Activated CD4-positive, alpha-beta T cell treated with anti-CD3 and anti-CD28 coated beads, Interleukin-2, amount 10 ng/mL, durations not matched to agents 24 days and 14 days (primary cell): ENCODE measurements around the gene PPFIBP1. TPM values are rescaled to one million over a fixed set of nuclear protein-coding genes. Genes with fewer than 3 reads are reported as not detected.
A peak's percentile ranks its signal among the peaks of the same experiment; 100 is the strongest.
"Not testable (repeated sequence)": the region's sequence is repeated elsewhere in the genome, so short reads cannot be mapped to it uniquely, and the experiment has no call there.

Source experiments
- DNase-seq: peaks from one replicate; pipeline ENCODE4 v3.0.0; 2022
- H3K27ac Mint-ChIP-seq: one replicate; pipeline ENCODE4 v1.8.0; 2022; ENCODE audit warnings: mild to moderate bottlenecking, mixed read lengths
- H3K27me3 Mint-ChIP-seq: one replicate; pipeline ENCODE4 v1.8.0; 2022; ENCODE audit warnings: mixed read lengths
- H3K36me3 Mint-ChIP-seq: one replicate; pipeline ENCODE4 v1.8.0; 2022; ENCODE audit warnings: low read depth, mild to moderate bottlenecking, mixed read lengths
- H3K4me1 Mint-ChIP-seq: one replicate; pipeline ENCODE4 v1.8.0; 2021; ENCODE audit warnings: mixed read lengths
- H3K4me3 Mint-ChIP-seq: one replicate; pipeline ENCODE4 v1.8.0; 2022; ENCODE audit warnings: mild to moderate bottlenecking, moderate library complexity, mixed read lengths
- H3K9me3 Mint-ChIP-seq: one replicate; pipeline ENCODE4 v1.8.0; 2021; ENCODE audit warnings: mixed read lengths
- intact Hi-C: fragments of 100-400 bp; cut with micrococcal nuclease; formaldehyde crosslinking; loops from one replicate; pipeline ENCODE4 v1.15.1; 2023
- total RNA-seq: library from RNA; stranded (reverse); gene quantifications from 2 replicates; pipeline ENCODE4 v1.2.3, GENCODE V29; 2022

Gene PPFIBP1
- total RNA-seq, 1 donor from 2014 or later: 29.0 TPM

GRCh38 chr12:27644158-27644845, 120.3 kb downstream of the PPFIBP1 start:
- no peak for DNase-seq
- Mint-ChIP-seq H3K9me3 (no peaks in the 10 kb centered on the region), H3K4me3 (no peak overlapping the region), H3K27me3 (no peaks in the 10 kb centered on the region), H3K4me1 (no peaks in the 10 kb centered on the region), H3K36me3 (peaks cover 15% of the 10 kb centered on the region), H3K27ac (no peak overlapping the region)
- intact Hi-C loops: no loop called here

GRCh38 chr12:27645671-27646070, 121.7 kb downstream of the PPFIBP1 start:
- Mint-ChIP-seq H3K4me3 (no peak overlapping the region), H3K9me3 (no peaks in the 10 kb centered on the region), H3K4me1 (no peaks in the 10 kb centered on the region), H3K27ac (no peak overlapping the region), H3K36me3 (peaks cover 18% of the 10 kb centered on the region), H3K27me3 (no peaks in the 10 kb centered on the region)
- intact Hi-C loops: no loop called here
- no peak for DNase-seq

- Mint-ChIP-seq H3K27me3 (no peaks in the 10 kb centered on the region), H3K9me3 (no peaks in the 10 kb centered on the region), H3K27ac (no peak overlapping the region), H3K4me1 (no peaks in the 10 kb centered on the region), H3K36me3 (peaks cover 18% of the 10 kb centered on the region), H3K4me3 (no peak overlapping the region)
- intact Hi-C loops: no loop called here
- no peak for DNase-seq
Measured at GRCh38 chr12:27646149-27646548, 122.1 kb downstream of the PPFIBP1 start.

GRCh38 chr12:27650011-27650410, 126.0 kb downstream of the PPFIBP1 start:
- Mint-ChIP-seq H3K4me3 (no peak overlapping the region), H3K4me1 (peaks cover 16% of the 10 kb centered on the region), H3K27me3 (no peaks in the 10 kb centered on the region), H3K27ac (no peak overlapping the region), H3K9me3 (no peaks in the 10 kb centered on the region), H3K36me3 (peaks cover 20% of the 10 kb centered on the region)
- no peak for DNase-seq
- intact Hi-C loops: loop anchor here (5.0 kb wide), 2 partner anchors 52 to 172 kb away; no protein-coding TSS in a partner anchor

GRCh38 chr12:27651201-27651600, 127.2 kb downstream of the PPFIBP1 start:
- Mint-ChIP-seq H3K4me3 (no peak overlapping the region), H3K4me1 (peaks cover 21% of the 10 kb centered on the region), H3K27ac (no peak overlapping the region), H3K27me3 (no peaks in the 10 kb centered on the region), H3K9me3 (no peaks in the 10 kb centered on the region), H3K36me3 (peaks cover 16% of the 10 kb centered on the region)
- DNase-seq: no peak
- intact Hi-C loops: loop anchor here (5.0 kb wide), 2 partner anchors 51 to 171 kb away; no protein-coding TSS in a partner anchor

- intact Hi-C loops: loop anchor here (1.0 to 5.0 kb wide), 3 partner anchors 50 to 217 kb away; no protein-coding TSS in a partner anchor
- Mint-ChIP-seq H3K4me3 (no peak overlapping the region), H3K36me3 (peaks cover 14% of the 10 kb centered on the region), H3K27me3 (no peaks in the 10 kb centered on the region), H3K27ac (no peak overlapping the region), H3K4me1 (peaks cover 21% of the 10 kb centered on the region), H3K9me3 (no peaks in the 10 kb centered on the region)
- DNase-seq: peak; percentile 81
Measured at GRCh38 chr12:27652174-27652763, 128.3 kb downstream of the PPFIBP1 start.

GRCh38 chr12:27653661-27654060, 129.7 kb downstream of the PPFIBP1 start:
- H3K36me3 Mint-ChIP-seq: peaks cover 6% of the 10 kb centered on the region

GRCh38 chr12:27655476-27655875, 131.5 kb downstream of the PPFIBP1 start:
- not testable (repeated sequence) for H3K27ac Mint-ChIP-seq, H3K9me3 Mint-ChIP-seq

More at GRCh38 chr12:27653661-27654060, 129.7 kb downstream of the PPFIBP1 start:
- Mint-ChIP-seq H3K4me1 (peaks cover 21% of the 10 kb centered on the region), H3K27ac (no peak overlapping the region), H3K27me3 (no peaks in the 10 kb centered on the region), H3K9me3 (no peaks in the 10 kb centered on the region), H3K4me3 (peak overlapping the region; percentile 60)
- no peak for DNase-seq
- intact Hi-C loops: loop anchor here (5.0 kb wide), 2 partner anchors 49 to 169 kb away; no protein-coding TSS in a partner anchor

GRCh38 chr12:27657296-27657695, 133.3 kb downstream of the PPFIBP1 start:
- Mint-ChIP-seq H3K27me3 (no peaks in the 10 kb centered on the region), H3K9me3 (no peaks in the 10 kb centered on the region), H3K27ac (no peak overlapping the region), H3K4me3 (no peak overlapping the region), H3K36me3 (peaks cover 7% of the 10 kb centered on the region), H3K4me1 (peaks cover 23% of the 10 kb centered on the region)
- intact Hi-C loops: no loop called here
- DNase-seq: no peak

More at GRCh38 chr12:27655476-27655875, 131.5 kb downstream of the PPFIBP1 start:
- H3K27me3 Mint-ChIP-seq, DNase-seq, intact Hi-C loops, H3K36me3 Mint-ChIP-seq, H3K4me3 Mint-ChIP-seq: not testable (repeated sequence)
- peaks cover 21% of the 10 kb centered on the region for H3K4me1 Mint-ChIP-seq

- Mint-ChIP-seq H3K4me3 (no peak overlapping the region), H3K27me3 (no peaks in the 10 kb centered on the region), H3K9me3 (no peaks in the 10 kb centered on the region), H3K4me1 (peaks cover 5% of the 10 kb centered on the region), H3K27ac (no peak overlapping the region), H3K36me3 (peaks cover 14% of the 10 kb centered on the region)
- intact Hi-C loops: no loop called here
- no peak for DNase-seq
Measured at GRCh38 chr12:27665704-27666103, 141.7 kb downstream of the PPFIBP1 start.

- Mint-ChIP-seq H3K4me1 (peaks cover 2% of the 10 kb centered on the region), H3K27me3 (no peaks in the 10 kb centered on the region), H3K9me3 (no peaks in the 10 kb centered on the region), H3K36me3 (peaks cover 16% of the 10 kb centered on the region), H3K4me3 (no peak overlapping the region), H3K27ac (no peak overlapping the region)
- intact Hi-C loops: no loop called here
- no peak for DNase-seq
Measured at GRCh38 chr12:27666510-27666909, 142.5 kb downstream of the PPFIBP1 start.

- Mint-ChIP-seq H3K4me1 (no peaks in the 10 kb centered on the region), H3K27ac (no peak overlapping the region), H3K36me3 (peaks cover 16% of the 10 kb centered on the region), H3K9me3 (no peaks in the 10 kb centered on the region), H3K27me3 (no peaks in the 10 kb centered on the region), H3K4me3 (no peak overlapping the region)
- DNase-seq: no peak
- intact Hi-C loops: no loop called here
Measured at GRCh38 chr12:27667540-27667939, 143.5 kb downstream of the PPFIBP1 start.

- H3K4me1 Mint-ChIP-seq: no peaks in the 10 kb centered on the region
- no peaks in the 10 kb centered on the region for H3K9me3 Mint-ChIP-seq
Measured at GRCh38 chr12:27672051-27672450, 148.0 kb downstream of the PPFIBP1 start.

GRCh38 chr12:27672643-27673042, 148.6 kb downstream of the PPFIBP1 start:
- Mint-ChIP-seq H3K27me3 (no peaks in the 10 kb centered on the region), H3K9me3 (no peaks in the 10 kb centered on the region), H3K4me3 (no peak overlapping the region), H3K36me3 (peaks cover 5% of the 10 kb centered on the region), H3K27ac (no peak overlapping the region), H3K4me1 (no peaks in the 10 kb centered on the region)
- intact Hi-C loops: no loop called here
- no peak for DNase-seq

More at GRCh38 chr12:27672051-27672450, 148.0 kb downstream of the PPFIBP1 start:
- Mint-ChIP-seq H3K27me3 (no peaks in the 10 kb centered on the region), H3K27ac (no peak overlapping the region), H3K4me3 (no peak overlapping the region), H3K36me3 (peaks cover 11% of the 10 kb centered on the region)
- no peak for DNase-seq
- intact Hi-C loops: no loop called here
